Esophagus squamous epithelium (tissue), 4 donors: ENCODE results near the gene MPI.

ENCODE experiments used
- POLR2A ChIP-seq, 4 donors: fragments of 450-650 bp; IDR thresholded peaks; one replicate each; pipeline ENCODE4 v1.6.1; 2017; ENCODE audit warnings: antibody characterized with exemption in 4 of 4, mild to moderate bottlenecking in 4 of 4, moderate library complexity in 3 of 4
- TF ChIP-seq, protein P1 (sequence below), 6 experiments: fragments of 450-650 bp in 4 of 6; fragments of 200-600 bp in 2 of 6; sonication (generic) in 2 of 6; IDR thresholded peaks; one replicate each; pipeline ENCODE4 v1.5.1; 2016 to 2019; ENCODE audit warnings: antibody characterized with exemption in 6 of 6, mild to moderate bottlenecking in 4 of 6, moderate library complexity in 4 of 6

- TF ChIP-seq, protein P1, sequence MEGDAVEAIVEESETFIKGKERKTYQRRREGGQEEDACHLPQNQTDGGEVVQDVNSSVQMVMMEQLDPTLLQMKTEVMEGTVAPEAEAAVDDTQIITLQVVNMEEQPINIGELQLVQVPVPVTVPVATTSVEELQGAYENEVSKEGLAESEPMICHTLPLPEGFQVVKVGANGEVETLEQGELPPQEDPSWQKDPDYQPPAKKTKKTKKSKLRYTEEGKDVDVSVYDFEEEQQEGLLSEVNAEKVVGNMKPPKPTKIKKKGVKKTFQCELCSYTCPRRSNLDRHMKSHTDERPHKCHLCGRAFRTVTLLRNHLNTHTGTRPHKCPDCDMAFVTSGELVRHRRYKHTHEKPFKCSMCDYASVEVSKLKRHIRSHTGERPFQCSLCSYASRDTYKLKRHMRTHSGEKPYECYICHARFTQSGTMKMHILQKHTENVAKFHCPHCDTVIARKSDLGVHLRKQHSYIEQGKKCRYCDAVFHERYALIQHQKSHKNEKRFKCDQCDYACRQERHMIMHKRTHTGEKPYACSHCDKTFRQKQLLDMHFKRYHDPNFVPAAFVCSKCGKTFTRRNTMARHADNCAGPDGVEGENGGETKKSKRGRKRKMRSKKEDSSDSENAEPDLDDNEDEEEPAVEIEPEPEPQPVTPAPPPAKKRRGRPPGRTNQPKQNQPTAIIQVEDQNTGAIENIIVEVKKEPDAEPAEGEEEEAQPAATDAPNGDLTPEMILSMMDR (IDR thresholded peaks at IDR 0.05), result no peak
- no peak for TF ChIP-seq POLR2A (IDR thresholded peaks at IDR 0.05)
Measured at GRCh38 chr15:74854453-74855022, 35.3 kb upstream of the MPI start.
